COLO668 (cell line): ENCODE data around the gene CCDC106.

Experiments
- DNase-seq: peaks from one replicate; lab custom pipeline; 2025; ENCODE audit not compliant: unreplicated experiment; lab: John Stamatoyannopoulos, UW

CCDC106 gene

DNA sequence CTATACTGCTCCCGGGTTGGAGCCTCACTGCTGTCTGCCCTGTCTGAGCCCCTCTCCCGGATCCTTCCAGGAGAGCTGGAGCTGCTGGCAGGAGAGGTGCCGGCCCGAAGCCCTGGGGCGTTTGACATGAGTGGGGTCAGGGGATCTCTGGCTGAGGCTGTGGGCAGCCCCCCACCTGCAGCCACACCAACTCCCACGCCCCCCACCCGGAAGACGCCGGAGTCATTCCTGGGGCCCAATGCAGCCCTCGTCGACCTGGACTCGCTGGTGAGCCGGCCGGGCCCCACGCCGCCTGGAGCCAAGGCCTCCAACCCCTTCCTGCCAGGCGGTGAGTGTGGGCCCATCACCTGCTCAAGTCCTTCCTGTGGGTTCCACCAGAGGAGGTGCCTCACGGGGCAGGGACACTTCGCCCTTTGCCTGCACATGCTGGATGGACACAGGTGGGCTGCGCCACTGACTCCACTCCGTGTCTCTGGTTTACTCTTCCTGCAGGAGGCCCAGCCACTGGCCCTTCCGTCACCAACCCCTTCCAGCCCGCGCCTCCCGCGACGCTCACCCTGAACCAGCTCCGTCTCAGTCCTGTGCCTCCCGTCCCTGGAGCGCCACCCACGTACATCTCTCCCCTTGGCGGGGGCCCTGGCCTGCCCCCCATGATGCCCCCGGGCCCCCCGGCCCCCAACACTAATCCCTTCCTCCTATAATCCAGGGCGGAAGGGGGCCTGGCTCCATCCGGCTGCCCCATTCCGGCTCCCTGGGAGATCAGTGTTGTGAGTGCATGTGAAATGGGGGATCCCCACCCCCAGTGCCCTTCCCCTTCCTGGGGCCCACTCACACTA is 46.9 kb downstream of the CCDC106 start:
- DNase-seq = no peak

DNA sequence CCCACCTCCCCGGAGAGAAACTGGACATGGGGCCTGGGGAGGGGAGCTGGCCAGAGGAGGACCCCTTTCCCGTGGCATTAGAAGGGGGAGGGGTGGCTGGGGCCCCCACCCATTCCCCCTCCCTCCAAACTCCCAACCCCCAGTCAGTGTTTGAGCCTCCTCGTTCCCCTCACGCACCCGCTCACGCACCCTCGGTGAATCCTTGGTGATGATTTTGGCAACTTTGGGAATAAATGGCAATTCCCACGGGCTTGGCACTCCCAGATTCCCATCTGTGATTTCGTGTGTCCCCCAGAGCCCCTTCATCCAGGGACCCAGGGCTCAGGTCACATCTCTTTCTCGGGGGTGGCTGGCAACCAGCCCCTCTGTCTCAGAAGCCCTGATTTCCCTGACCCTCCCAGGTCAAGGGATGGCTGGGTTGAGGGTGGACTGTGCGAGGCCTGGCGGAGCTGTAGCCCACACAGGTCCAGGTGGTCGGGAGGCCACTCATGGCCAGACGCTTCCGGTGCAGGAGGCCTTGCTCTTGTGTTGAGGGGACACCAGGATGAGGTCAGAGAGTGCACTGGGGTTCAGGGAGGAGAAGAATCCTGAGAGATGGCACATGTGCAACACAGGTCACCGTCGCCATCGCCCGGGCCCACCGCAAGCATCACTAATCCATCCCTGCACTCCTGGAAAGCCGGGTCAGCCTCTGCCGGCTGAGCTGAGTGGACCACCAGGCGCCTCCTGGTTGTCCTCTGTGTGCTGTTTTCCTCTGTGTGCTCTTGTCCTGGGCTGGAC is 47.7 kb downstream of the CCDC106 start:
- no peak for DNase-seq

DNA sequence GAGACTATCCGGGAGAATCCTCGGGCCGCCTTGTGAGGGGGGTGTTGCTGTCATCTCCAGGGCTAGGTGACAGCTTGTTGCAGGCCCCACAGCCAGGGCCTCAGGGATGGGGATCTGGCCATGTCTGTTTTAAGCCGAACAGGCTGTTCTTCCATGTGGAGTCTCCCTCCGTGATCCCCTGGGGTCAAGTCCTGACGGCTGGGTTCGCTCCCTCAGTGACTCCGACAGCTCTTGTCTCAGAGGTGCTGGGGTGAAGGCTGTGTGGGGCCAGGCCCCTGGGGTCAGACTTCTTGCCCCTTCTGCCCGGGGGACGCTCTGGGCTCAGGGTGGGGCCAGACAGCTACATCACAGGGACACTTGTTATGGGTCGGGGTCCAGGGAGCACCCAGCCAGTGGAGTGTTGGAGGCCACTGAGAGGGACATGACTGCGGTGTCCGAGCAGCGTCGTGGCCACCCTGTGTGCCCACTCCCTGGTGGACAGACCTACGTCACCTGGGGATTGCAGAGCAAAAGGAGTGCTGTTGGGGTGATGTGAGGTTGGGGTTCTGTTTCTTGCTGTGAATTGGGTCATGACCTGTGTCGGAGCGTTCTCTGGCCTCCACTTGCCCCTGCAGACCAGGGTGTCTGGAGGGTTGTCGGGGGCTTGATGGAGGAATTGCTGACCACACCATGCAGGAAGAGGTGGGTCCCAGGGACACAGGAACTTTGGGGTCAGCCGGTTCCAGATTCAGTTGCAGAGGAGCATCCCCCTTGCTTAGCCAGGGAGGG is 48.5 kb downstream of the CCDC106 start:
- DNase-seq = no peak

DNA sequence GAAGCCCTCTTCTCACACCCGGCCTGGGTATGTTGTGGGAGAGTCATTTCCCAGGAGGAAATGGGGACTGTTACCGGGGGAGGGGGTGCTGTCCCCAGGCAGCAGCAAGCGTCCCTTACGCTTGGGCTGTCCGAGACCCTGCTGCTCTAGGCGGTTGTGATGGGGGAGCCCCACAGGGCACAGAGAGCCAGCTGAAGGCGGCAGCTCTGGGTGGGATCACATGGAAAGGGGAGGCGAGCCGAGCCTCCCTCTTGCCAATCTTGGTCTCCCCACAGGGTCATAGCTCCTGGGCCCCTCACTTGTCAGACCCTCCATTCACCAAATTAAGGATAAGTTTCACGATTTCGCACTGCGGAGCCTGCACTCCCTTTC is 49.0 kb downstream of the CCDC106 start:
- no peak for DNase-seq

DNA sequence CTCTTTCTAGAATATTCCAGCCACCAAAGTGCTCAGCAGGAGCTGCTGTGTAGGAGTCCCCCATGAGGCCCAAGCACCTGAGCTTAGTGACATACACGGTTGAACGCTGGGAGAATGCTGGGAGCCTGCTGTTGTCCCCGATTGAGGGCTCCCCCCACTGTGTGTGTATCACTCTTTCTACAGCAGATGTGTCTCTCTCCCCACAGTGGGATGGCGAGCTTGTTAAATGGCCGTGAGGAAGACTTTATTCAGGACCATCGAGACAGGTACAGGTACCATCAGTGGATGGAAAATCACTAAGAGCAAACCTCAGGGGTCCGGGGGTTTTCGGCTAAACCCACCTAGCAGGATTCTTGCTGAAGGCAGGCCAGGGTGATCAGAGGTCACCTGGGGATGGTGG is 49.7 kb downstream of the CCDC106 start:
- no peak for DNase-seq

DNA sequence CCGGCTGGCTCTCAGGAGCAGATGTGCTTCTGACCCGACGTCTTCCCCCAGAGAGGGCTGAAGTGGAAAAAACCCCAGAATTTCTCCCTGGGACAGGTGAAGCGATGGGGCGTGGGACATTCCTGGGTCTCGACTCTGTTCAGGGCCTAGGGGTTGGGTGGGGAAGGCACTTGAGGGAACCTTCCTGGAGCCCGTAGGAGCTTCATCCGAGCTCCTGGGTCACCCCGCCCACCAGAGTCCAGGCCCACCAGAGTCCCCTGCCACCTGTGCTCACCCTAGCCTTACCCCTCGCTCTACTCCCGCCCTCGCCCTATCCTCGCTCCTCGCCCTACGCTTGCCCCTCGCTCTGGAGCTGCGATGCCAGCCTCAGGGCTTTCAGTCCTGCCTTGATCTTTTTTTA is 50.2 kb downstream of the CCDC106 start:
- no peak for DNase-seq

DNA sequence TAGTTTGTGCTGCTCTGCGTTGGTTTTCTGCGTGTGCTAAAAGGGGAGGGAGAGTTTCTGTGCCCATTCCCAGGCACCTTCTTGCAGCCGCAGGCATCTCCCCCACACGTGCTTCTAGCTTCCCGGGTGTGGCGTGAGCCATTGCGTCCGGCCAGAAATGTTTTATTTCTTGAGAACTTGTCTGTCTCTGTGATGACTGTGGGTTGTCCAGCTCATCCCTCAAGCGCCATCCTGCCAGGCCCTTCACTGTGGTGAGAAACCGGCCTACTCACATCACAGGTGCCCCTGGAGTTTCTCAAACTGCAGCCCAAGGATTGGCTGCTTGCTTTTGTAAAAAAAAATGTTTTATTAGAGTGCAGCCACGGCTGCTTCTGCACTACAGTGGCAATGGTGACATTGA is 51.2 kb downstream of the CCDC106 start:
- DNase-seq = no peak

DNA sequence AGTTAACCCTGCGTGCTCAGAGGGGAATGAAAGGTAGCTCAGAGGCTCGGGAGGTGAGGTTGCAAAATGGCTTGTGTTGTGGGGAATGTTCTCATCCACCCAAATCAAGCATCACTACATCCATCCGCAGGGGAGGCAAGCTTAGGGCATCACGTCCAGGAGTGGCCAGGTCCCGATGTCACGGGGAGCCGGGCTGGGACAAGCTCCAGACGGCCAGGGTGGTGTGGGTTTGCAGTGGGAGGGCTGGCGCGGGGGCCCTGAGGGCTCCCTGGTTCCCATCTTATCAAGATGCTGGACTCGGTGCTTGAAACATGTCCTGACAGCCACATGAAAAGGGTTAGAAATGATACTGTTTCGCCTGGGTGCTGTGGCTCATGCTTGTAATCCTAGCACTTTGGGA is 52.8 kb downstream of the CCDC106 start:
- no peak for DNase-seq

DNA sequence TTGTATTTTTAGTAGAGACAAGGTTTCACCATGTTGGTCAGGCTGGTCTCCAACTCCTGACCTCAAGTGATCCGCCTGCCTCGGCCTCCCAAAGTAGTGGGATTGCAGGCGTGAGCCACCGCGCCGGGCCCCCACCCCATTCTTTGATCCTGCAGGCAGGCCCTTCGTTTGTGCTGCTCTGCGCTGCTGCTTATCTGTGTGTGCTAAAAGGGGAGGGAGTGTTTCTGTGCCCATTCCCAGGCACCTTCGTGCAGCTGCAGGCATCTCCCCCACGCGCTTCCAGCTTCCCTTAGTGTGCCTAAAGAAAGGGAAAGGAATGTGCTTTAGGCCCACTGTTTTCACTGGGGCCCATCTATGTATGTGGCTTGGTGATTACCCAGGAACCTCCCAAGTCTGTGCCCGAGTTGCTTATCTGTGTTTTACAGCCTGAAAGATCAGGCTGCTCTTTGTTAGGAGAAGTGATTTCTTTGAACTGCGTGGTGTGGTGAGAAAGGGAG is 54.2 kb downstream of the CCDC106 start:
- no peak for DNase-seq
